Endothelial cell (in vitro differentiated cells): ENCODE results near the gene NUDCD2. TPM values are rescaled to one million over a fixed set of nuclear protein-coding genes. Genes with fewer than 3 reads are reported as not detected.

ENCODE experiments used
- DNase-seq: peaks from one replicate; pipeline ENCODE4 v3.0.0; 2021; ENCODE audit warnings: low spot score
- H3K27ac Mint-ChIP-seq: one replicate; pipeline ENCODE4 v1.8.0; 2021; ENCODE audit warnings: mixed read lengths, inconsistent platforms; ENCODE audit not compliant: unreplicated experiment
- H3K27me3 Mint-ChIP-seq: one replicate; pipeline ENCODE4 v1.8.0; 2021; ENCODE audit warnings: mild to moderate bottlenecking, moderate library complexity, mixed read lengths, inconsistent platforms; ENCODE audit not compliant: unreplicated experiment
- H3K36me3 Mint-ChIP-seq: one replicate; pipeline ENCODE4 v1.8.0; 2021; ENCODE audit warnings: mild to moderate bottlenecking, low read depth, mixed read lengths, inconsistent platforms; ENCODE audit not compliant: unreplicated experiment
- H3K4me1 Mint-ChIP-seq: one replicate; pipeline ENCODE4 v1.8.0; 2021; ENCODE audit warnings: mild to moderate bottlenecking, mixed read lengths, inconsistent platforms; ENCODE audit not compliant: unreplicated experiment
- H3K4me3 Mint-ChIP-seq: one replicate; pipeline ENCODE4 v1.8.0; 2021; ENCODE audit warnings: mild to moderate bottlenecking, mixed read lengths, inconsistent platforms; ENCODE audit not compliant: unreplicated experiment
- H3K9me3 Mint-ChIP-seq: one replicate; pipeline ENCODE4 v1.8.0; 2021; ENCODE audit warnings: mixed read lengths, inconsistent platforms; ENCODE audit not compliant: unreplicated experiment
- total RNA-seq: library from RNA; stranded (reverse); fragmentation: NEBNext Ultra II Directional; extraction: Animal tissue kit (Norgen Biotek cat#: 25700); gene quantifications from one replicate; pipeline ENCODE4 v1.2.1, GENCODE V29; 2021; ENCODE audit not compliant: unreplicated experiment
- TF ChIP-seq, protein P1 (sequence below): fragments of 200-600 bp; sonication (generic); IDR thresholded peaks from one replicate; pipeline ENCODE4 v1.5.0; 2021; ENCODE audit warnings: antibody characterized with exemption; ENCODE audit not compliant: unreplicated experiment

The NUDCD2 gene
- total RNA-seq, 1 donor from 2014 or later: 19.2 TPM

GRCh38 chr5:163506095-163506457 lies 46.2 kb upstream of the NUDCD2 start:
- no peak for DNase-seq
- Mint-ChIP-seq H3K4me3 (peak overlapping the region; percentile 99), H3K27ac (peak overlapping the region; percentile 99), H3K9me3 (no peaks in the 10 kb centered on the region), H3K4me1 (peaks cover 17% of the 10 kb centered on the region), H3K36me3 (no peaks in the 10 kb centered on the region), H3K27me3 (peaks cover 12% of the 10 kb centered on the region)
- TF ChIP-seq, protein P1, sequence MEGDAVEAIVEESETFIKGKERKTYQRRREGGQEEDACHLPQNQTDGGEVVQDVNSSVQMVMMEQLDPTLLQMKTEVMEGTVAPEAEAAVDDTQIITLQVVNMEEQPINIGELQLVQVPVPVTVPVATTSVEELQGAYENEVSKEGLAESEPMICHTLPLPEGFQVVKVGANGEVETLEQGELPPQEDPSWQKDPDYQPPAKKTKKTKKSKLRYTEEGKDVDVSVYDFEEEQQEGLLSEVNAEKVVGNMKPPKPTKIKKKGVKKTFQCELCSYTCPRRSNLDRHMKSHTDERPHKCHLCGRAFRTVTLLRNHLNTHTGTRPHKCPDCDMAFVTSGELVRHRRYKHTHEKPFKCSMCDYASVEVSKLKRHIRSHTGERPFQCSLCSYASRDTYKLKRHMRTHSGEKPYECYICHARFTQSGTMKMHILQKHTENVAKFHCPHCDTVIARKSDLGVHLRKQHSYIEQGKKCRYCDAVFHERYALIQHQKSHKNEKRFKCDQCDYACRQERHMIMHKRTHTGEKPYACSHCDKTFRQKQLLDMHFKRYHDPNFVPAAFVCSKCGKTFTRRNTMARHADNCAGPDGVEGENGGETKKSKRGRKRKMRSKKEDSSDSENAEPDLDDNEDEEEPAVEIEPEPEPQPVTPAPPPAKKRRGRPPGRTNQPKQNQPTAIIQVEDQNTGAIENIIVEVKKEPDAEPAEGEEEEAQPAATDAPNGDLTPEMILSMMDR: peak; percentile 8

GRCh38 chr5:163505368-163506094 lies 45.6 kb upstream of the NUDCD2 start, which contains the start of gene MAT2B:
Gene MAT2B, plus strand, starts transcription at chr5:163505619. Its CDS starts 68 bp downstream, at chr5:163505687.
- Mint-ChIP-seq H3K4me1 (peaks cover 17% of the 10 kb centered on the region), H3K4me3 (peak within 1 kb of the TSS; percentile 99), H3K36me3 (no peaks in the 10 kb centered on the region), H3K27ac (peak within 1 kb of the TSS; percentile 99), H3K9me3 (no peaks in the 10 kb centered on the region), H3K27me3 (peaks cover 12% of the 10 kb centered on the region)
- peak; percentile 96 for DNase-seq
- TF ChIP-seq, protein P1: peak; percentile 43

- DNase-seq: no peak
- Mint-ChIP-seq H3K36me3 (no peaks in the 10 kb centered on the region), H3K27ac (peak overlapping the region; percentile 99), H3K4me3 (peak overlapping the region; percentile 99), H3K9me3 (no peaks in the 10 kb centered on the region), H3K27me3 (peaks cover 12% of the 10 kb centered on the region), H3K4me1 (peaks cover 17% of the 10 kb centered on the region)
- TF ChIP-seq, protein P1: no peak
These were observed 45.1 kb upstream of the NUDCD2 start for GRCh38 chr5:163505049-163505367.

GRCh38 chr5:163504079-163504931 lies 44.4 kb upstream of the NUDCD2 start:
- Mint-ChIP-seq H3K9me3 (no peaks in the 10 kb centered on the region), H3K36me3 (no peaks in the 10 kb centered on the region), H3K27me3 (peaks cover 12% of the 10 kb centered on the region), H3K4me3 (peak overlapping the region; percentile 99), H3K27ac (peak overlapping the region; percentile 99), H3K4me1 (peaks cover 17% of the 10 kb centered on the region)
- DNase-seq: peak; percentile 14
- TF ChIP-seq, protein P1: no peak
